ENCODE results near the gene XYLT1.

XYLT1 gene

DNA sequence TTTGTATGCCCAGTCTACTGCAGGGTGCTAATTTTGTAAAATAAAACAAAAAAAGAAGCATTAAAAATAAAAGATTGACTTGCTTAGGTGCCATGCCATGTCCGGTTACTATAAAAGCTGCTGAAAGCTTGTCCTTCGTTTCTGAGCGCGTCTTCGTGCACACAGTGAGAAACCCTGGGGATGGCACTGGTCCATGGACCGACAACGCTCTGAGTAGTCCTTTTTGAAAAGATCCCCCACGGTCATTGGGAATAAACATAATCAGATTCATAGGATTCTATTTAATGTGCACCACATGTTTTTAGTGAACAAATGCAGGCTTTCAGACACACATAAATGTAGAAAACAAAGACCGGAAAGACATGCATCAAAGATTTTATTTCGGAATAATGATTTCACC is 146.3 kb downstream of the XYLT1 start:
- H3K9me3 ChIP-seq, result no peaks in the 10 kb centered on the region
- intact Hi-C loops (cut with DNase I; ENCODE audit: low total_unique reads), result no loop called here
- TF ChIP-seq, protein P1, sequence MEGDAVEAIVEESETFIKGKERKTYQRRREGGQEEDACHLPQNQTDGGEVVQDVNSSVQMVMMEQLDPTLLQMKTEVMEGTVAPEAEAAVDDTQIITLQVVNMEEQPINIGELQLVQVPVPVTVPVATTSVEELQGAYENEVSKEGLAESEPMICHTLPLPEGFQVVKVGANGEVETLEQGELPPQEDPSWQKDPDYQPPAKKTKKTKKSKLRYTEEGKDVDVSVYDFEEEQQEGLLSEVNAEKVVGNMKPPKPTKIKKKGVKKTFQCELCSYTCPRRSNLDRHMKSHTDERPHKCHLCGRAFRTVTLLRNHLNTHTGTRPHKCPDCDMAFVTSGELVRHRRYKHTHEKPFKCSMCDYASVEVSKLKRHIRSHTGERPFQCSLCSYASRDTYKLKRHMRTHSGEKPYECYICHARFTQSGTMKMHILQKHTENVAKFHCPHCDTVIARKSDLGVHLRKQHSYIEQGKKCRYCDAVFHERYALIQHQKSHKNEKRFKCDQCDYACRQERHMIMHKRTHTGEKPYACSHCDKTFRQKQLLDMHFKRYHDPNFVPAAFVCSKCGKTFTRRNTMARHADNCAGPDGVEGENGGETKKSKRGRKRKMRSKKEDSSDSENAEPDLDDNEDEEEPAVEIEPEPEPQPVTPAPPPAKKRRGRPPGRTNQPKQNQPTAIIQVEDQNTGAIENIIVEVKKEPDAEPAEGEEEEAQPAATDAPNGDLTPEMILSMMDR (IDR thresholded peaks at IDR 0.05), result no peak
- H3K4me3 ChIP-seq, result no peak overlapping the region
- no peak overlapping the region for H3K27ac ChIP-seq
- H3K27me3 ChIP-seq, result no peaks in the 10 kb centered on the region
- H3K36me3 ChIP-seq, result no peaks in the 10 kb centered on the region
- no peak for DNase-seq
- H3K4me1 ChIP-seq, result peaks cover 0 to 15% (median 9%) of the 10 kb centered on the region in 4 donors

- Histone ChIP-seq H3K36me3 (no peaks in the 10 kb centered on the region), H3K27me3 (no peaks in the 10 kb centered on the region), H3K4me3 (no peak overlapping the region), H3K4me1 (peaks cover 0 to 9% (median 5%) of the 10 kb centered on the region in 4 donors), H3K27ac (no peak overlapping the region), H3K9me3 (no peaks in the 10 kb centered on the region)
- DNase-seq, result no peak
- intact Hi-C loops (cut with DNase I; ENCODE audit: low total_unique reads), result no loop called here
- TF ChIP-seq, protein P1 (IDR thresholded peaks at IDR 0.05), result no peak
Measured at GRCh38 chr16:17323171-17323570, 147.6 kb downstream of the XYLT1 start.

DNA sequence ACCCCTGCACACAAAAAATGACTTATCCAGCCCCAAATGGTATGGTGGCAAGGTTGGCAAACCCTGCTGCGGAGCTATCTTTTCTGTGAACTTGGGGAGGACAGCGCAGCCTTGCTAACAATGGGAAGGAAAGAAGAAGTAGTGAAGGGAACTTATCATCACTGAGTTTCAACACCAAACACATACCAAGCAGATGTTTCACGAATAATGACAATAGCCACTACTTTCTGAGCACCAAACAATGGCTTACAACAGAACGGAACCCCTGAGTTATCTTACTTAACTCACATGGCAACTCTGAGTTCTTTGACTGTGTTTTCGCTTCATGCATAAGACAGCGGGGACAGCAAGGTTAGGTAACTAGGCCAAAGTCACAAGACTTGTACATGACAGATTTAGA is 148.9 kb downstream of the XYLT1 start:
- no peak for DNase-seq
- Histone ChIP-seq H3K27ac (no peak overlapping the region), H3K4me1 (peaks cover 0 to 10% (median 3%) of the 10 kb centered on the region in 4 donors), H3K4me3 (no peak overlapping the region), H3K36me3 (no peaks in the 10 kb centered on the region), H3K27me3 (no peaks in the 10 kb centered on the region), H3K9me3 (no peaks in the 10 kb centered on the region)
- intact Hi-C loops (cut with DNase I; ENCODE audit: low total_unique reads), result no loop called here
- TF ChIP-seq, protein P1 (IDR thresholded peaks at IDR 0.05), result no peak

- no peaks in the 10 kb centered on the region for H3K27me3 ChIP-seq
- H3K9me3 ChIP-seq, result no peaks in the 10 kb centered on the region
- H3K27ac ChIP-seq, result no peak overlapping the region
- H3K4me3 ChIP-seq, result no peak overlapping the region
- intact Hi-C loops (cut with DNase I; ENCODE audit: low total_unique reads), result no loop called here
- TF ChIP-seq, protein P1 (IDR thresholded peaks at IDR 0.05), result no peak
- no peaks in the 10 kb centered on the region for H3K36me3 ChIP-seq
- no peak for DNase-seq
- peaks cover 0 to 10% (median 3%) of the 10 kb centered on the region in 4 donors for H3K4me1 ChIP-seq
Measured at GRCh38 chr16:17320009-17320408, 150.8 kb downstream of the XYLT1 start.

- peak in 1 of 2 donors; percentile 49 for DNase-seq
- intact Hi-C loops (cut with DNase I; ENCODE audit: low total_unique reads), result loop anchor here (2.0 kb wide), 1 partner anchor 59 kb away; no protein-coding TSS in a partner anchor
- Histone ChIP-seq H3K4me3 (no peak overlapping the region), H3K27me3 (no peaks in the 10 kb centered on the region), H3K36me3 (no peaks in the 10 kb centered on the region), H3K9me3 (no peaks in the 10 kb centered on the region), H3K27ac (no peak overlapping the region), H3K4me1 (peaks cover 0 to 21% (median 14%) of the 10 kb centered on the region in 4 donors)
- TF ChIP-seq, protein P1 (IDR thresholded peaks at IDR 0.05), result no peak
Measured at GRCh38 chr16:17318238-17318637, 152.5 kb downstream of the XYLT1 start.

DNA sequence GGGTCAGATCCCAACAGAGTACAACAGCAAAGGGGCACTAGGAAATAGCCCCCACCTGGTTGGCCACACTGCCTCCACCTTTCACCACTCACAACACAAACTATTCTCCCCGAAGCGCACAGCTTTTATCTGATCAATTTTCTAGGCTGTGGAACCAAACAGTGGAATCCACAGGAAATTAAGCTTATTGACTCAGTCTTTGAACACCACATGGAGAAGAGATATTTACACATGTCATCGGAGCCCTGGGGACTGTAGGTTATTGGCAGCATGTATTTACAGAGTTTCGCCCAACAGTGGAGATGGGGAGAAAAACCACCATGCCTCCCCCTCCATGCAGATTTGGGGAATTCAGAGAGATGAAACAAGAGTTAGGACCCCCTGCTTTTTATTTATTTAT is 154.8 kb downstream of the XYLT1 start:
- TF ChIP-seq, protein P1 (IDR thresholded peaks at IDR 0.05), result no peak
- DNase-seq, result no peak
- intact Hi-C loops (cut with DNase I; ENCODE audit: low total_unique reads), result no loop called here
- Histone ChIP-seq H3K4me1 (peaks cover 0 to 33% (median 25%) of the 10 kb centered on the region in 4 donors), H3K36me3 (no peaks in the 10 kb centered on the region), H3K9me3 (no peaks in the 10 kb centered on the region), H3K27ac (no peak overlapping the region), H3K4me3 (no peak overlapping the region), H3K27me3 (no peaks in the 10 kb centered on the region)

Measured in tibial artery (tissue), 4 donors.